Ishikawa (cell line): ENCODE results near the gene SAMD3.

Experiments used
- CEBPB ChIP-seq: IDR thresholded peaks from 2 replicates; pipeline ENCODE4 v1.6.1; 2012
- EP300 ChIP-seq: IDR thresholded peaks from 2 replicates; pipeline ENCODE4 v1.6.1; 2012; ENCODE audit warnings: borderline replicate concordance
- TAF1 ChIP-seq: IDR thresholded peaks from 2 replicates; pipeline ENCODE4 v1.6.1; 2012; ENCODE audit warnings: low read depth, mild to moderate bottlenecking
- ZBTB7A ChIP-seq: IDR thresholded peaks from 2 replicates; pipeline ENCODE4 v1.6.1; 2012; ENCODE audit warnings: low read depth
- TF ChIP-seq, protein P1 (sequence below): IDR thresholded peaks from 2 replicates; pipeline ENCODE4 v1.6.1; 2012; ENCODE audit warnings: low read depth, mild to moderate bottlenecking

DNA sequence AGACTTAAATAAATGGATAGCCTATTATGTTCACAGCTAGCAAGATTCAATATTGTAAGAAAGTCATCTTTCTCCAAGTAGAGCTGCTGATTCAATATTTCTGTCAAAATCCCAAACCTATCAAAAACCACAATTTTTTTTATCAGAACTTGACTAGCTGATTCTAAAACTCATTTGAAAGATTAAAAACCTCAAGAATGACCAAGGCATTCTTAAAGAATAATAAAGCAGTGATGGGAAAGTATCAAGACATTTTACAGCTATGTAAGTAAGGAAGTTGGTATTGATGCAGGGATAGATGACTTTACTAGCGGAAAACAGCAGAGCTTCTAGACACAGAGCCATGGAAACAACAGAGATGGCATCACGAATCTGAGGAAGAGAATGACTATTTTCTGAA, 64.7 kb downstream of the SAMD3 start:
- TF ChIP-seq CEBPB (no peak), EP300 (no peak), ZBTB7A (no peak), TAF1 (no peak)
- TF ChIP-seq, protein P1, sequence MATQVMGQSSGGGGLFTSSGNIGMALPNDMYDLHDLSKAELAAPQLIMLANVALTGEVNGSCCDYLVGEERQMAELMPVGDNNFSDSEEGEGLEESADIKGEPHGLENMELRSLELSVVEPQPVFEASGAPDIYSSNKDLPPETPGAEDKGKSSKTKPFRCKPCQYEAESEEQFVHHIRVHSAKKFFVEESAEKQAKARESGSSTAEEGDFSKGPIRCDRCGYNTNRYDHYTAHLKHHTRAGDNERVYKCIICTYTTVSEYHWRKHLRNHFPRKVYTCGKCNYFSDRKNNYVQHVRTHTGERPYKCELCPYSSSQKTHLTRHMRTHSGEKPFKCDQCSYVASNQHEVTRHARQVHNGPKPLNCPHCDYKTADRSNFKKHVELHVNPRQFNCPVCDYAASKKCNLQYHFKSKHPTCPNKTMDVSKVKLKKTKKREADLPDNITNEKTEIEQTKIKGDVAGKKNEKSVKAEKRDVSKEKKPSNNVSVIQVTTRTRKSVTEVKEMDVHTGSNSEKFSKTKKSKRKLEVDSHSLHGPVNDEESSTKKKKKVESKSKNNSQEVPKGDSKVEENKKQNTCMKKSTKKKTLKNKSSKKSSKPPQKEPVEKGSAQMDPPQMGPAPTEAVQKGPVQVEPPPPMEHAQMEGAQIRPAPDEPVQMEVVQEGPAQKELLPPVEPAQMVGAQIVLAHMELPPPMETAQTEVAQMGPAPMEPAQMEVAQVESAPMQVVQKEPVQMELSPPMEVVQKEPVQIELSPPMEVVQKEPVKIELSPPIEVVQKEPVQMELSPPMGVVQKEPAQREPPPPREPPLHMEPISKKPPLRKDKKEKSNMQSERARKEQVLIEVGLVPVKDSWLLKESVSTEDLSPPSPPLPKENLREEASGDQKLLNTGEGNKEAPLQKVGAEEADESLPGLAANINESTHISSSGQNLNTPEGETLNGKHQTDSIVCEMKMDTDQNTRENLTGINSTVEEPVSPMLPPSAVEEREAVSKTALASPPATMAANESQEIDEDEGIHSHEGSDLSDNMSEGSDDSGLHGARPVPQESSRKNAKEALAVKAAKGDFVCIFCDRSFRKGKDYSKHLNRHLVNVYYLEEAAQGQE = no peak
